Right hindlimb (tissue), 1 donor: Measurements from ENCODE around the gene UBE2G1.
"Not testable (repeated sequence)": the region's sequence is repeated elsewhere in the genome, so short reads cannot be mapped to it uniquely, and the experiment has no call there.

Experiments used
- DNase-seq: peaks from one replicate; pipeline ENCODE4 v3.0.0-alpha.2; 2018

Gene UBE2G1

GRCh38 chr17:4375039-4375748 is 8.7 kb upstream of the UBE2G1 start:
- no peak for DNase-seq

GRCh38 chr17:4369557-4370230 is 3.2 kb upstream of the UBE2G1 start:
- no peak for DNase-seq

- DNase-seq = no peak
Measured at GRCh38 chr17:4368341-4368740, 1.9 kb upstream of the UBE2G1 start.

- DNase-seq = not testable (repeated sequence)
Measured at GRCh38 chr17:4367177-4367576, 702 bp upstream of the UBE2G1 start.

GRCh38 chr17:4365628-4366326 is 698 bp downstream of the UBE2G1 start:
- DNase-seq = peak; percentile 50

GRCh38 chr17:4365103-4365627 is 1.3 kb downstream of the UBE2G1 start:
- peak; percentile 93 for DNase-seq

- DNase-seq = no peak
Measured at GRCh38 chr17:4364622-4365041, 1.8 kb downstream of the UBE2G1 start.

GRCh38 chr17:4362141-4362540 is 4.3 kb downstream of the UBE2G1 start:
- DNase-seq = no peak

- DNase-seq = no peak
Measured at GRCh38 chr17:4358154-4358553, 8.3 kb downstream of the UBE2G1 start.

- no peak for DNase-seq
Measured at GRCh38 chr17:4357671-4358070, 8.8 kb downstream of the UBE2G1 start.

- DNase-seq = no peak
Measured at GRCh38 chr17:4357030-4357628, 9.3 kb downstream of the UBE2G1 start.

- DNase-seq = no peak
Measured at GRCh38 chr17:4354862-4355514, 11.5 kb downstream of the UBE2G1 start.

- no peak for DNase-seq
Measured at GRCh38 chr17:4354206-4354605, 12.3 kb downstream of the UBE2G1 start.

- not testable (repeated sequence) for DNase-seq
Measured at GRCh38 chr17:4350214-4350613, 16.3 kb downstream of the UBE2G1 start.

GRCh38 chr17:4345581-4346252 is 20.8 kb downstream of the UBE2G1 start:
- no peak for DNase-seq

- DNase-seq = no peak
Measured at GRCh38 chr17:4344926-4345325, 21.5 kb downstream of the UBE2G1 start.

- DNase-seq = no peak
Measured at GRCh38 chr17:4342535-4342934, 23.9 kb downstream of the UBE2G1 start.

- DNase-seq = no peak
Measured at GRCh38 chr17:4341616-4341977, 24.9 kb downstream of the UBE2G1 start.

GRCh38 chr17:4340914-4341615 is 25.4 kb downstream of the UBE2G1 start:
- DNase-seq = no peak

GRCh38 chr17:4334776-4335584 is 31.5 kb downstream of the UBE2G1 start:
- DNase-seq = no peak

GRCh38 chr17:4334332-4334731 is 32.1 kb downstream of the UBE2G1 start:
- DNase-seq = no peak
